ENCODE data around the gene PRSS22. TPM values are rescaled to one million over a fixed set of nuclear protein-coding genes. Genes with fewer than 3 reads are reported as not detected.

Gene PRSS22
- total RNA-seq, 2 donors from 2014 or later, result 18.6 to 30.9 TPM

- DNase-seq (ENCODE audit: low spot score), result no peak
- intact Hi-C loops (cut with DNase I), result no loop called here
- Histone ChIP-seq H3K36me3 (no peaks in the 10 kb centered on the region), H3K4me1 (replicated peaks) (peaks cover 6% of the 10 kb centered on the region), H3K9me3 (no peaks in the 10 kb centered on the region), H3K27ac (no peak overlapping the region), H3K4me3 (no peak overlapping the region), H3K27me3 (replicated peaks; ENCODE audit: insufficient read depth) (no peaks in the 10 kb centered on the region)
- WGBS, result 74% methylated on average over 18 of the region's 19 CpGs
- TF ChIP-seq CTCF (IDR thresholded peaks at IDR 0.05) (no peak), POLR2AphosphoS5 (IDR thresholded peaks at IDR 0.05) (no peak), POLR2A (IDR thresholded peaks at IDR 0.05) (no peak)
Measured at GRCh38 chr16:2826591-2827373, 31.2 kb downstream of the PRSS22 start.

GRCh38 chr16:2825906-2826305 lies 32.1 kb downstream of the PRSS22 start:
- H3K9me3 ChIP-seq, result no peaks in the 10 kb centered on the region
- no peak overlapping the region for H3K27ac ChIP-seq
- intact Hi-C loops (cut with DNase I), result no loop called here
- DNase-seq (ENCODE audit: low spot score), result no peak
- no peak overlapping the region for H3K4me3 ChIP-seq
- no peak for TF ChIP-seq CTCF (IDR thresholded peaks at IDR 0.05)
- TF ChIP-seq POLR2A (IDR thresholded peaks at IDR 0.05), result no peak
- no peak for TF ChIP-seq POLR2AphosphoS5 (IDR thresholded peaks at IDR 0.05)
- 82% methylated on average over 11 of the region's 11 CpGs for WGBS
- peaks cover 6% of the 10 kb centered on the region for H3K4me1 ChIP-seq (replicated peaks)
- H3K27me3 ChIP-seq (replicated peaks; ENCODE audit: insufficient read depth), result no peaks in the 10 kb centered on the region
- H3K36me3 ChIP-seq, result no peaks in the 10 kb centered on the region

- no peak overlapping the region for H3K27ac ChIP-seq
- H3K4me3 ChIP-seq, result no peak overlapping the region
- intact Hi-C loops (cut with DNase I), result no loop called here
- H3K36me3 ChIP-seq, result no peaks in the 10 kb centered on the region
- H3K27me3 ChIP-seq (replicated peaks; ENCODE audit: insufficient read depth), result no peaks in the 10 kb centered on the region
- DNase-seq (ENCODE audit: low spot score), result no peak
- 70% methylated on average over 26 of the region's 26 CpGs for WGBS
- no peaks in the 10 kb centered on the region for H3K9me3 ChIP-seq
- peaks cover 6% of the 10 kb centered on the region for H3K4me1 ChIP-seq (replicated peaks)
- TF ChIP-seq POLR2AphosphoS5 (IDR thresholded peaks at IDR 0.05) (no peak), POLR2A (IDR thresholded peaks at IDR 0.05) (no peak), CTCF (IDR thresholded peaks at IDR 0.05) (no peak)
Measured at GRCh38 chr16:2825049-2825742, 32.8 kb downstream of the PRSS22 start.

GRCh38 chr16:2824626-2825025 lies 33.3 kb downstream of the PRSS22 start:
- TF ChIP-seq POLR2A (IDR thresholded peaks at IDR 0.05) (no peak), POLR2AphosphoS5 (IDR thresholded peaks at IDR 0.05) (no peak), CTCF (IDR thresholded peaks at IDR 0.05) (no peak)
- no peak overlapping the region for H3K27ac ChIP-seq
- H3K9me3 ChIP-seq, result no peaks in the 10 kb centered on the region
- DNase-seq (ENCODE audit: low spot score), result no peak
- no peak overlapping the region for H3K4me3 ChIP-seq
- no peaks in the 10 kb centered on the region for H3K27me3 ChIP-seq (replicated peaks; ENCODE audit: insufficient read depth)
- intact Hi-C loops (cut with DNase I), result no loop called here
- 87% methylated on average over 10 of the region's 10 CpGs for WGBS
- no peaks in the 10 kb centered on the region for H3K36me3 ChIP-seq
- H3K4me1 ChIP-seq (replicated peaks), result peaks cover 5% of the 10 kb centered on the region

Measured in prostate gland (tissue), 2 donors.